H9 (cell line): Measurements from ENCODE around the gene FGF22. TPM values are rescaled to one million over a fixed set of nuclear protein-coding genes. Genes with fewer than 3 reads are reported as not detected.

Source experiments
- DNase-seq: peaks from one replicate; pipeline ENCODE4 v3.0.0-alpha.2; 2017
- H2AFZ ChIP-seq: one replicate; pipeline ENCODE4 v1.6.1; 2013; ENCODE audit warnings: mild to moderate bottlenecking, low read length, control low read depth, moderate library complexity
- H2AK5ac ChIP-seq: 2 replicates; pipeline ENCODE4 v1.6.1; 2013; ENCODE audit warnings: low read length, control low read depth, mixed read lengths; ENCODE audit not compliant: insufficient read length
- H2BK120ac ChIP-seq: one replicate; pipeline ENCODE4 v1.6.1; 2013; ENCODE audit warnings: low read depth, mild to moderate bottlenecking, low read length, control low read depth, inconsistent platforms; ENCODE audit not compliant: poor library complexity, severe bottlenecking
- H2BK12ac ChIP-seq: 2 replicates; pipeline ENCODE4 v1.6.1; 2013; ENCODE audit warnings: low read length, control low read depth, mixed read lengths, low read depth; ENCODE audit not compliant: insufficient read length
- H2BK15ac ChIP-seq: 2 replicates; pipeline ENCODE4 v1.6.1; 2013; ENCODE audit warnings: low read depth, low read length, control low read depth
- H2BK20ac ChIP-seq: one replicate; pipeline ENCODE4 v1.6.1; 2013; ENCODE audit warnings: low read depth, mild to moderate bottlenecking, low read length, control low read depth, inconsistent platforms; ENCODE audit not compliant: poor library complexity, severe bottlenecking
- H2BK5ac ChIP-seq: 2 replicates; pipeline ENCODE4 v1.6.1; 2013; ENCODE audit warnings: low read length, control low read depth, mixed read lengths; ENCODE audit not compliant: insufficient read length
- H3K14ac ChIP-seq: 2 replicates; pipeline ENCODE4 v1.6.1; 2013; ENCODE audit warnings: low read length, control low read depth; ENCODE audit not compliant: insufficient read depth
- H3K18ac ChIP-seq: 2 replicates; pipeline ENCODE4 v1.6.1; 2013; ENCODE audit warnings: low read depth, mild to moderate bottlenecking, mixed read lengths, low read length, control low read depth; ENCODE audit not compliant: insufficient read length
- H3K23ac ChIP-seq: 2 replicates; pipeline ENCODE4 v1.6.1; 2013; ENCODE audit warnings: low read length, control low read depth, mixed read lengths, low read depth; ENCODE audit not compliant: insufficient read length
- H3K23me2 ChIP-seq: 2 replicates; pipeline ENCODE4 v1.6.1; 2013; ENCODE audit warnings: low read depth, mild to moderate bottlenecking, mixed read lengths, low read length, control low read depth; ENCODE audit not compliant: insufficient read length, poor library complexity, severe bottlenecking
- H3K27ac ChIP-seq: 2 replicates; pipeline ENCODE4 v1.5.1; 2013; ENCODE audit warnings: low read length, control low read depth, mixed read lengths, low read depth; ENCODE audit not compliant: insufficient read length
- H3K27me3 ChIP-seq: 2 replicates; pipeline ENCODE4 v1.6.1; 2013; ENCODE audit warnings: low read length, control low read depth, inconsistent platforms; ENCODE audit not compliant: insufficient read depth
- H3K4ac ChIP-seq: 2 replicates; pipeline ENCODE4 v1.6.1; 2013; ENCODE audit warnings: low read depth, mild to moderate bottlenecking, control low read depth, inconsistent platforms, low read length, moderate library complexity
- H3K4me1 ChIP-seq: 2 replicates; pipeline ENCODE4 v1.6.1; 2013; ENCODE audit warnings: low read length, control low read depth, inconsistent platforms; ENCODE audit not compliant: insufficient read depth
- H3K4me2 ChIP-seq: 2 replicates; pipeline ENCODE4 v1.6.1; 2013; ENCODE audit warnings: low read length, control low read depth, mixed read lengths; ENCODE audit not compliant: insufficient read length, insufficient read depth
- H3K56ac ChIP-seq: 2 replicates; pipeline ENCODE4 v1.6.1; 2013; ENCODE audit warnings: low read depth, mild to moderate bottlenecking, mixed read lengths, low read length, control low read depth; ENCODE audit not compliant: insufficient read length
- H3K79me1 ChIP-seq: 2 replicates; pipeline ENCODE4 v1.6.1; 2013; ENCODE audit warnings: low read depth, mild to moderate bottlenecking, moderate library complexity, low read length, control low read depth, inconsistent platforms; ENCODE audit not compliant: insufficient read depth, poor library complexity, severe bottlenecking
- H3K79me2 ChIP-seq: 2 replicates; pipeline ENCODE4 v1.6.1; 2013; ENCODE audit warnings: low read length, control low read depth, inconsistent platforms; ENCODE audit not compliant: insufficient read depth
- H3K9ac ChIP-seq: 2 replicates; pipeline ENCODE4 v1.6.1; 2013; ENCODE audit warnings: low read length, control low read depth, mixed read lengths; ENCODE audit not compliant: insufficient read length; ENCODE audit errors: extremely low read depth
- H3K9me3 ChIP-seq: one replicate; pipeline ENCODE4 v1.6.1; 2013; ENCODE audit warnings: low read depth, low read length, inconsistent platforms; ENCODE audit not compliant: control insufficient read depth
- H3T11ph ChIP-seq: one replicate; pipeline ENCODE4 v1.6.1; 2013; ENCODE audit warnings: mild to moderate bottlenecking, low read length, control low read depth, inconsistent platforms
- H4K20me1 ChIP-seq: one replicate; pipeline ENCODE4 v1.6.1; 2013; ENCODE audit not compliant: control insufficient read depth, insufficient read length, insufficient read depth
- H4K5ac ChIP-seq: 2 replicates; pipeline ENCODE4 v1.6.1; 2013; ENCODE audit warnings: low read depth, mild to moderate bottlenecking, mixed read lengths, low read length, control low read depth; ENCODE audit not compliant: insufficient read length
- H4K8ac ChIP-seq: replicated peaks from 2 replicates; pipeline ENCODE4 v1.6.1; 2013; ENCODE audit warnings: low read length, control low read depth, mixed read lengths, low read depth; ENCODE audit not compliant: insufficient read length
- H4K91ac ChIP-seq: 2 replicates; pipeline ENCODE4 v1.6.1; 2013; ENCODE audit warnings: low read depth, mild to moderate bottlenecking, moderate library complexity, mixed read lengths, low read length, control low read depth; ENCODE audit not compliant: insufficient read length
- H3K27ac Mint-ChIP-seq, 3 experiments: 2 replicates in 2 of 3; 3 replicates in 1 of 3; pipeline ENCODE4 v1.8.0; 2020 to 2021; ENCODE audit warnings: mixed read lengths in 3 of 3, mild to moderate bottlenecking in 1 of 3, moderate library complexity in 1 of 3
- H3K27me3 Mint-ChIP-seq: 2 replicates; pipeline ENCODE4 v1.8.0; 2021; ENCODE audit warnings: low read depth, mild to moderate bottlenecking, moderate library complexity, mixed read lengths
- H3K36me3 Mint-ChIP-seq, 3 experiments: 2 replicates in 2 of 3; 3 replicates in 1 of 3; pipeline ENCODE4 v1.8.0; 2020 to 2021; ENCODE audit warnings: low read depth in 3 of 3, mixed read lengths in 3 of 3; ENCODE audit not compliant: insufficient read depth in 1 of 3
- H3K4me1 Mint-ChIP-seq, 2 experiments: 2 replicates each; pipeline ENCODE4 v1.8.0; 2020; ENCODE audit warnings: mixed read lengths in 2 of 2
- H3K4me3 Mint-ChIP-seq, 2 experiments: 2 replicates in 1 of 2; 3 replicates in 1 of 2; pipeline ENCODE4 v1.8.0; 2020 to 2021; ENCODE audit warnings: mild to moderate bottlenecking in 2 of 2, mixed read lengths in 2 of 2, moderate library complexity in 1 of 2
- H3K9me3 Mint-ChIP-seq, 2 experiments: 2 replicates in 1 of 2; 3 replicates in 1 of 2; pipeline ENCODE4 v1.8.0; 2020; ENCODE audit warnings: mild to moderate bottlenecking in 2 of 2, mixed read lengths in 2 of 2, moderate library complexity in 1 of 2
- CTCF ChIP-seq: fragments of 200-600 bp; sonication (generic); conservative IDR thresholded peaks from 3 replicates; pipeline ENCODE4 v1.8.0; 2021; ENCODE audit warnings: antibody characterized with exemption, mild to moderate bottlenecking
- WGBS: extraction: QIAGEN DNeasy Blood & Tissue Kit; methylation state at CpG from one replicate; pipeline ENCODE4 v1.1.7; 2013; ENCODE audit warnings: missing lambda C conversion rate, low lambda C conversion rate, mixed read lengths; ENCODE audit not compliant: insufficient read length; ENCODE audit errors: extremely low coverage; 5-methylcytosine and 5-hydroxymethylcytosine counted together
- total RNA-seq: library from RNA; stranded (reverse); gene quantifications from 2 replicates; pipeline ENCODE4 v1.2.1, GENCODE V29; 2021

Gene FGF22
- total RNA-seq, 1 experiment from 2014 or later = 0.72 TPM

GRCh38 chr19:648904-649801 lies 9.5 kb downstream of the FGF22 start:
- TF ChIP-seq CTCF = no peak
- Histone ChIP-seq H4K8ac (no peak overlapping the region), H2AFZ (no peak overlapping the region), H2BK5ac (no peak overlapping the region), H3K27ac (no peak overlapping the region), H2AK5ac (no peak overlapping the region), H3K23me2 (no peaks in the 10 kb centered on the region), H2BK15ac (no peak overlapping the region), H3K4ac (no peak overlapping the region), H2BK12ac (no peak overlapping the region), H3K56ac (no peak overlapping the region), H4K91ac (no peak overlapping the region), H3K4me1 (no peaks in the 10 kb centered on the region), H2BK20ac (no peak overlapping the region), H3K23ac (no peak overlapping the region), H3K79me2 (peaks cover 12% of the 10 kb centered on the region), H4K20me1 (no peaks in the 10 kb centered on the region), H3K4me2 (no peak overlapping the region), H4K5ac (no peak overlapping the region), H3T11ph (no peak overlapping the region), H3K9ac (no peak overlapping the region), H3K27me3 (no peaks in the 10 kb centered on the region), H3K14ac (no peak overlapping the region), H3K79me1 (peaks cover 10% of the 10 kb centered on the region), H3K18ac (no peak overlapping the region), H3K9me3 (no peaks in the 10 kb centered on the region), H2BK120ac (no peak overlapping the region)
- no peaks in the 10 kb centered on the region for H3K27me3 Mint-ChIP-seq
- DNase-seq = no peak
- H3K4me1 Mint-ChIP-seq = no peaks in the 10 kb centered on the region
- no peak overlapping the region for H3K4me3 Mint-ChIP-seq
- no peaks in the 10 kb centered on the region for H3K9me3 Mint-ChIP-seq
- H3K27ac Mint-ChIP-seq = no peak overlapping the region
- peaks cover 10 to 38% (median 26%) of the 10 kb centered on the region in 3 experiments for H3K36me3 Mint-ChIP-seq
- no CpG with 5 or more reads among the region's 53 CpGs for WGBS
